PC-9 (cell line): ENCODE measurements around the gene CXCR5. TPM values are rescaled to one million over a fixed set of nuclear protein-coding genes. Genes with fewer than 3 reads are reported as not detected.

Experiments used
- BruUV-seq: library from RNA; stranded (reverse); fragments of 400-500 nt; replicated peaks from 2 replicates; lab custom pipeline; 2021; lab: Mats Ljungman, UMichigan
- CTCF ChIA-PET: fragments of 300-600 bp; sonication (Branson Sonifier 250); formaldehyde crosslinking; loops from one replicate; lab custom pipeline; 2022; ENCODE audit warnings: antibody characterized with exemption; lab: Charles Lee
- POLR2A ChIA-PET: fragments of 300-600 bp; sonication (Branson Sonifier 250); formaldehyde crosslinking; loops from one replicate; lab custom pipeline; 2022; ENCODE audit warnings: antibody characterized with exemption; ENCODE audit not compliant: unreplicated experiment; lab: Charles Lee
- DNase-seq, 2 experiments: peaks; one replicate each; pipeline versions ENCODE4 v3.0.0 to v3.0.0-alpha.2; 2015 to 2022; ENCODE audit warnings: mixed read lengths in 1 of 2
- H2AFZ ChIP-seq: fragments of 200-600 bp; sonication (generic); 2 replicates; pipeline ENCODE4 v1.8.1; 2017; ENCODE audit warnings: antibody characterized with exemption
- H3F3A ChIP-seq: fragments of 200-600 bp; sonication (generic); 2 replicates; pipeline ENCODE4 v1.8.1; 2017; ENCODE audit warnings: antibody characterized with exemption, mild to moderate bottlenecking, low read depth; ENCODE audit not compliant: insufficient read depth
- H3K27ac ChIP-seq: fragments of 200-600 bp; sonication (generic); 2 replicates; pipeline ENCODE4 v1.6.1; 2016; ENCODE audit warnings: mixed run types
- H3K27me3 ChIP-seq: fragments of 200-600 bp; sonication (generic); 2 replicates; pipeline ENCODE4 v1.6.1; 2016; ENCODE audit warnings: low read depth, mixed run types; ENCODE audit not compliant: insufficient read depth
- H3K36me3 ChIP-seq: fragments of 200-600 bp; sonication (generic); 2 replicates; pipeline ENCODE4 v1.6.1; 2016; ENCODE audit warnings: low read depth, mixed run types
- H3K4me1 ChIP-seq: fragments of 200-600 bp; sonication (generic); replicated peaks from 2 replicates; pipeline ENCODE4 v1.6.1; 2016; ENCODE audit warnings: mixed run types; ENCODE audit not compliant: insufficient read depth
- H3K4me2 ChIP-seq: fragments of 200-600 bp; sonication (generic); 2 replicates; pipeline ENCODE4 v1.6.1; 2017; ENCODE audit warnings: mixed run types
- H3K4me3 ChIP-seq: fragments of 200-600 bp; sonication (generic); 2 replicates; pipeline ENCODE4 v1.6.1; 2016; ENCODE audit warnings: mixed run types
- H3K79me2 ChIP-seq: fragments of 200-600 bp; sonication (generic); 2 replicates; pipeline ENCODE4 v1.6.1; 2017; ENCODE audit warnings: low read depth, mixed run types
- H3K9me2 ChIP-seq: fragments of 200-600 bp; sonication (generic); 2 replicates; pipeline ENCODE4 v1.8.1; 2017; ENCODE audit warnings: mild to moderate bottlenecking; ENCODE audit not compliant: insufficient read depth
- H3K9me3 ChIP-seq: fragments of 200-600 bp; sonication (generic); 2 replicates; pipeline ENCODE4 v1.8.1; 2016; ENCODE audit warnings: low read depth; ENCODE audit not compliant: insufficient read depth
- H4K20me1 ChIP-seq: fragments of 200-600 bp; sonication (generic); 2 replicates; pipeline ENCODE4 v1.8.1; 2017; ENCODE audit not compliant: insufficient read depth
- EZH2 ChIP-seq: fragments of 200-600 bp; sonication (generic); IDR thresholded peaks from 2 replicates; pipeline ENCODE4 v1.8.0; 2017; ENCODE audit warnings: antibody characterized with exemption, low read depth
- intact Hi-C: fragments of 100-400 bp; cut with micrococcal nuclease; formaldehyde crosslinking; loops from one replicate; pipeline ENCODE4 v1.10.0; 2022; ENCODE audit not compliant: unreplicated experiment
- total RNA-seq: library from RNA; stranded (reverse); gene quantifications from 2 replicates; pipeline ENCODE4 v1.2.3, GENCODE V29; 2021
- TF ChIP-seq, protein P1 (sequence below): fragments of 200-600 bp; sonication (generic); conservative IDR thresholded peaks from 2 replicates; pipeline ENCODE4 v1.6.1; 2017; ENCODE audit warnings: mixed run types, antibody characterized with exemption, mild to moderate bottlenecking, moderate library complexity

CXCR5 gene
- total RNA-seq, 1 experiment from 2014 or later: not detected

DNA sequence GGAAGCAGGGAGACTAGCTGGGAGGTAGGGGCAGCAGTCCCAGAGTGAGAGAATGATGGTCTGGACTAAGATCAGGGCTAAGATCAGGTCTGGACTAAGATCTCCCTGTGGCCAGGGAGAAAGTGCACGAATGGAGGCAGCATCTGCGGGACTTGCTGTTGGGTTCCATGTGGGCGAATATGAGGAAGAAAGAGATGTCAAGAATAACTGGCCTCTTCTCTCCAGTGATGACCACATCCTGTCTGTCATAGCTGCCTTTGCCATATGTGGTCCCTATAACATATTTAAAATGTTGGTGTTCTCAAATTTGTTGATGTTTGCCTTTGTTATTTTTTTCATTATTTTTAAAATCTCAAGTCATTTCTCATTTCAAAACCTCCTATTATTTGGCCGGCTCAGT, 27.4 kb upstream of the CXCR5 start:
- POLR2A ChIA-PET: interaction anchor here (0.5 kb wide), 1 partner anchor 11 kb away, joined by 3 read pairs; no protein-coding TSS in a partner anchor
- Histone ChIP-seq H3K4me2 (no peak overlapping the region), H3K9me2 (no peaks in the 10 kb centered on the region), H3K4me1 (no peaks in the 10 kb centered on the region), H3K27me3 (no peaks in the 10 kb centered on the region), H3K79me2 (no peaks in the 10 kb centered on the region), H3K36me3 (no peaks in the 10 kb centered on the region), H3K27ac (no peak overlapping the region), H3K4me3 (no peak overlapping the region), H2AFZ (no peak overlapping the region), H3K9me3 (no peaks in the 10 kb centered on the region), H4K20me1 (no peaks in the 10 kb centered on the region), H3F3A (no peaks in the 10 kb centered on the region)
- TF ChIP-seq EZH2: no peak
- BruUV-seq: no TSS peak
- intact Hi-C loops: no loop called here
- peak in 1 of 2 experiments; percentile 22 for DNase-seq
- CTCF ChIA-PET: no interaction called here

GRCh38 chr11:118857385-118857784, 26.3 kb upstream of the CXCR5 start:
- intact Hi-C loops: no loop called here
- no peaks in the 10 kb centered on the region for H3K36me3 ChIP-seq
- no peak overlapping the region for H3K4me2 ChIP-seq
- DNase-seq: no peak
- TF ChIP-seq, protein P1, sequence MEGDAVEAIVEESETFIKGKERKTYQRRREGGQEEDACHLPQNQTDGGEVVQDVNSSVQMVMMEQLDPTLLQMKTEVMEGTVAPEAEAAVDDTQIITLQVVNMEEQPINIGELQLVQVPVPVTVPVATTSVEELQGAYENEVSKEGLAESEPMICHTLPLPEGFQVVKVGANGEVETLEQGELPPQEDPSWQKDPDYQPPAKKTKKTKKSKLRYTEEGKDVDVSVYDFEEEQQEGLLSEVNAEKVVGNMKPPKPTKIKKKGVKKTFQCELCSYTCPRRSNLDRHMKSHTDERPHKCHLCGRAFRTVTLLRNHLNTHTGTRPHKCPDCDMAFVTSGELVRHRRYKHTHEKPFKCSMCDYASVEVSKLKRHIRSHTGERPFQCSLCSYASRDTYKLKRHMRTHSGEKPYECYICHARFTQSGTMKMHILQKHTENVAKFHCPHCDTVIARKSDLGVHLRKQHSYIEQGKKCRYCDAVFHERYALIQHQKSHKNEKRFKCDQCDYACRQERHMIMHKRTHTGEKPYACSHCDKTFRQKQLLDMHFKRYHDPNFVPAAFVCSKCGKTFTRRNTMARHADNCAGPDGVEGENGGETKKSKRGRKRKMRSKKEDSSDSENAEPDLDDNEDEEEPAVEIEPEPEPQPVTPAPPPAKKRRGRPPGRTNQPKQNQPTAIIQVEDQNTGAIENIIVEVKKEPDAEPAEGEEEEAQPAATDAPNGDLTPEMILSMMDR: no peak
- TF ChIP-seq EZH2: no peak
- H3K4me3 ChIP-seq: no peak overlapping the region
- H3K4me1 ChIP-seq: no peaks in the 10 kb centered on the region
- no peaks in the 10 kb centered on the region for H4K20me1 ChIP-seq
- BruUV-seq: no TSS peak
- ChIA-PET POLR2A (no interaction called here), CTCF (interaction anchor here (0.5 kb wide), 1 partner anchor 139 kb away, joined by 5 read pairs; no protein-coding TSS in a partner anchor)
- H3K79me2 ChIP-seq: no peaks in the 10 kb centered on the region
- no peaks in the 10 kb centered on the region for H3K9me2 ChIP-seq
- H3K27me3 ChIP-seq: no peaks in the 10 kb centered on the region
- no peaks in the 10 kb centered on the region for H3K9me3 ChIP-seq
- no peak overlapping the region for H3K27ac ChIP-seq
- H3F3A ChIP-seq: no peaks in the 10 kb centered on the region
- no peak overlapping the region for H2AFZ ChIP-seq

GRCh38 chr11:118859973-118860372, 23.7 kb upstream of the CXCR5 start:
- Histone ChIP-seq H2AFZ (no peak overlapping the region), H3K9me2 (no peaks in the 10 kb centered on the region), H3K79me2 (no peaks in the 10 kb centered on the region), H3F3A (no peaks in the 10 kb centered on the region), H3K27me3 (no peaks in the 10 kb centered on the region), H3K27ac (no peak overlapping the region), H4K20me1 (no peaks in the 10 kb centered on the region), H3K4me2 (no peak overlapping the region), H3K4me3 (no peak overlapping the region), H3K9me3 (no peaks in the 10 kb centered on the region), H3K36me3 (no peaks in the 10 kb centered on the region), H3K4me1 (no peaks in the 10 kb centered on the region)
- CTCF ChIA-PET: interaction anchor here (1.0 kb wide), 1 partner anchor 18 kb away, joined by 3 read pairs; no protein-coding TSS in a partner anchor
- POLR2A ChIA-PET: interaction anchor here (0.6 kb wide), 2 partner anchors 11 to 188 kb away, joined by 3 read pairs; no protein-coding TSS in a partner anchor
- TF ChIP-seq, protein P1: no peak
- no peak for TF ChIP-seq EZH2
- DNase-seq: peak in 1 of 2 experiments; percentile 24
- intact Hi-C loops: no loop called here
- no TSS peak for BruUV-seq
